Activated naive CD8-positive, alpha-beta T cell treated with anti-CD3 and anti-CD28 coated beads for 36 hours (primary cell): ENCODE results near the gene TMEM168. TPM values are rescaled to one million over a fixed set of nuclear protein-coding genes. Genes with fewer than 3 reads are reported as not detected.

Experiments used
- DNase-seq: peaks from one replicate; pipeline ENCODE4 v3.0.0; 2021
- H3K27ac Mint-ChIP-seq: one replicate; pipeline ENCODE4 v1.8.0; 2022; ENCODE audit warnings: mild to moderate bottlenecking, moderate library complexity, mixed read lengths
- H3K27me3 Mint-ChIP-seq: one replicate; pipeline ENCODE4 v1.8.0; 2022; ENCODE audit warnings: mild to moderate bottlenecking, mixed read lengths
- H3K36me3 Mint-ChIP-seq: one replicate; pipeline ENCODE4 v1.8.0; 2021; ENCODE audit warnings: mild to moderate bottlenecking, mixed read lengths
- H3K4me1 Mint-ChIP-seq: one replicate; pipeline ENCODE4 v1.8.0; 2021; ENCODE audit warnings: mixed read lengths
- H3K4me3 Mint-ChIP-seq: one replicate; pipeline ENCODE4 v1.8.0; 2022; ENCODE audit warnings: mild to moderate bottlenecking, moderate library complexity, mixed read lengths
- H3K9me3 Mint-ChIP-seq: one replicate; pipeline ENCODE4 v1.8.0; 2022; ENCODE audit warnings: mixed read lengths
- total RNA-seq, 2 experiments: library from RNA; stranded (reverse); gene quantifications; one replicate each; pipeline ENCODE4 v1.2.3, GENCODE V29; 2021

The TMEM168 gene
- total RNA-seq, 2 experiments from 2014 or later, result 10.4 to 12.0 TPM

DNA sequence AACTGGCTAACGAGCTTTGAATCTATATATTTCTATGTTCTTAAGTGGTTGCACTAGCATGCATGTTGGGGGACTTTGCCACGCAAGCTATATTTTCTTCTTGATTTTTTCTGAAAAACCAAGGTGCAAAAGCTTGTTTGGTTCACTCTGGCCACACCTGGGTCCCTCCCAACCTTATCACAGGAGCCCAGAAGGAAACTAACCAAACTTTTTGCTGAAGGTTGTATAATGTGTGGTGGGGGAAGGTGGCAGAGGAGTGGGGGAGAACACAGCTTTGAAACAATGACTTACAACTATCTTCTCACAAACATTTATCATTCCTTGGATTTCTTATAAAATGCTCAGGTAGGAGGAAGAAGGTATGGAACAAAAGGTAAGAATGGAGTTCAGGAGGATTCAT lies 75.3 kb downstream of the TMEM168 start:
- Mint-ChIP-seq H3K36me3 (no peaks in the 10 kb centered on the region), H3K27me3 (no peaks in the 10 kb centered on the region), H3K4me3 (no peak overlapping the region), H3K4me1 (no peaks in the 10 kb centered on the region), H3K27ac (no peak overlapping the region), H3K9me3 (peaks cover 4% of the 10 kb centered on the region)
- no peak for DNase-seq
